Central memory CD4-positive, alpha-beta T cell (primary cell): Measurements from ENCODE around the gene LRIT1.

Experiments used
- DNase-seq: peaks from one replicate; pipeline ENCODE4 v3.0.0; 2022

LRIT1 gene

DNA sequence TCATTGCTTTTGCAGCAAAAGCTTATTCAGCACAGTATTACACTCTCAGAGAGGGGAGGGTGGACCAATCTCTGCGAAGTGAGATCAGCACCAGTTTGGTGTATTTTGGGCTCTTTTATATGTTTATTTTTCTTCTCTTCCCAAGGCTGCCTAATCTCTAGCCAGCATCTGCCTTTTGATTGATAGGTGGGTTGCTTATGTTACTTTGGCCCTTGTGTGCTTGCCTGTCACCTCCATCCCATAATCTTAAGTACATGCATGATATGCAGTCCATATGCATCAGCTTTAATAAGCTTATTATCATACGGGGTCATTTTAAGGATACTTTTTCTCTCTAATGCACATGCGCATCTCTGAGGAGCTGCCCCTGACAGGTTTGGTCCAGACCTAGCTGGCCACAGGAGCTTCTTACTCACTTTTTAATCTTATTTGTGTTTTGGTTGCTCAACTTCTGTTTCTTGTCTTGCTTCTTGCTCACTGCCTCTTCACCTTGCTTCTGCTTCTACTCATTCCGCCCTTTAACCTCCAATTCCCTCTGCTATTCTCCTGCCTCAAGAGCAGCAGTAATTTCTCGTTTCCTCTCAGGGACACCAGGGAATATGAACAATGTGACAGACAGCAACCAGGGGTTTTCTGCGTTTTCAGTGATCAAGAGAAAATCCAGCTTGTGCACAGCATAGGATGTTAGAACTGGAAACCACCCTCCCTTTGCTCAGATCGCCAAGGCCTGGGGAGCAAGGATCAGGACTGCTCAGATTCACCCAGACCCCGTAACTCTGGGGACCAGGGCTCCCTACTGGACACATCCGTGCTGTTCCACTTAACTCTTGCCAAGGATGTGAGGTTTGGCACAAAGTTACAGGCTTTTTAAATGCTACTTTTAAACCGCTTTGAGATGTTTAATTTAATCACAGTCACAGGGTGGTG is 13.5 kb upstream of the LRIT1 start:
- no peak for DNase-seq

DNA sequence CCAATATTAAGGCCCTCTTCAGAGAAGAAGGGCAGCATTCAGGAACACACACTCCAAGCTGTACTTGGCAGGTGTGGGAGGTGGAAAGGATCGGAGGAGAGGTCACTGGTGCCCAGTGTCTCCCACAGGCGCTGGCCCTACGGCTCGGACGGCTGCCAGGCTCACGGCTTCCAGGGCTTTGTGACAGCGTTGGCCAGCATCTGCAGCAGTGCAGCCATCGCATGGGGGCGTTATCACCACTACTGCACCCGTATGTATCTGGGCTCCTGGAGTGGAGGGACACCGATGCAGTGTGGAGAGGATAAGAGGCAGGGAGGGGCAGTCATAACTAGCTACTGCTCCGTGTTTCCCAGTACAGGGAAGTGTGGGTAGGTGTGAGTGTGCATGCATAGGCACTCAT is 7.4 kb upstream of the LRIT1 start:
- DNase-seq: no peak

DNA sequence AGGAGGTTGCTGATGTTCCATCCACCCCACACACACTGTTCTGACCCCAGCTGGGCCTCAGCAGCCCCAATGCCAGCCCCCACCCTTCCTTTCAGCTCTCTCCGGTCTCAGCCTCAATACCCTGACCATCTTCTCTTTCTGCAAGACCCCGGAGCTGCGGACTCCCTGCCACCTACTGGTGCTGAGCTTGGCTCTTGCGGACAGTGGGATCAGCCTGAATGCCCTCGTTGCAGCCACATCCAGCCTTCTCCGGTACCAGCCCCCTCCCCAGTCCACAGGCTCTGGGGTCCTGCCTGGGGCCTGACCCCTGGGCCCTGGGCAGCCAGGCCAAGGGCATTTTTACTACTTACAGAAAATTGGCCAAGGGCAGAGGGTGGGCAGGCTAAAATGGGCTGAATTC is 6.2 kb upstream of the LRIT1 start:
- DNase-seq: no peak

DNA sequence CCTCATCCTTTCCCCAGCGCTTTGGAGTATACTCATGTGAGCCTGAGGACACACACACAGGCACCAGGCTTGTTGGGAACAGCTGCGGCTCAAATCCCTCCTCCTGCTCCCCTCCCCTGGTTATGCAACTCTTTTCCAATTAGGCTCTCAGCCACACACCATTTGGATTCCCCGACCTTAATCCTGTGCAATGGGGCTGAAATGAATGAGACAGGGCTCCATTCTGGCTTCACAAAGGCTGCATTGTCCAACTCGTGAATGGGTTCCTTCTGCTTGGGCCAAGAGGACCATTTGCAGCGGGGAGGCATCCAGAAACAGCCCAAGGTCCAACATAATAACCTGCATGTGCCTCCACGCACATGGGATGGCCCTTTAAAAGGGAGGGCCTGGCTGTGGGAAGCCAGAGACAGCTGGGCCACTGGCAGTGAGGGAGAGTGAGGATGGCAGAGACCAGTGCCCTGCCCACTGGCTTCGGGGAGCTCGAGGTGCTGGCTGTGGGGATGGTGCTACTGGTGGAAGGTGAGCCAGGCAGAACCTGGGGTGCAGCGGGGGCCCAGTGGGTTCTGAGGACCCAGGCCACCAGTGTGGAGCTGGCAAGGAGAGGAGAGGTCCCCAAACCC is 3.4 kb upstream of the LRIT1 start, which contains the start of gene RGR:
Gene RGR (plus strand): TSS at position 403 of the 620 bp plus-strand sequence. CDS start 38 bp downstream, at position 441.
- no peak for DNase-seq

DNA sequence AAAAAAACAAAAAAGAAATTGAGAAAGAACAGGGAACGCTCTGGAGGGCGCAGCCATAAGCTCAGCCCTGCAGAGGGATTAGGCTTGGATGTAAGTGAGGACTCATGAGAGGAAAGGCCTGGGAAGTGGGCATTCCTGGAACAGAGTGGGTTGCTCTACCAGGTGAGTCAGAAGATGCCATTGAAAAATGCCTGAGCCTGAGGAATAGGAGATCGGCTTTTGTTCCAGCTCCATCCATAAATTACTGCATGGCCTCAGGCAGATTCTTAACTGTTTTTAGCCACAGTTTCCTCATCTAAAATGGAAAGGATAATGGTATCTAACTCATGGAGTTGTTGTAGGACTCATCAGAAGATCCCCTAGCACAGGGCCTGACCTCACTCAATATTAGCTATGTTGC is 2.4 kb upstream of the LRIT1 start:
- no peak for DNase-seq

DNA sequence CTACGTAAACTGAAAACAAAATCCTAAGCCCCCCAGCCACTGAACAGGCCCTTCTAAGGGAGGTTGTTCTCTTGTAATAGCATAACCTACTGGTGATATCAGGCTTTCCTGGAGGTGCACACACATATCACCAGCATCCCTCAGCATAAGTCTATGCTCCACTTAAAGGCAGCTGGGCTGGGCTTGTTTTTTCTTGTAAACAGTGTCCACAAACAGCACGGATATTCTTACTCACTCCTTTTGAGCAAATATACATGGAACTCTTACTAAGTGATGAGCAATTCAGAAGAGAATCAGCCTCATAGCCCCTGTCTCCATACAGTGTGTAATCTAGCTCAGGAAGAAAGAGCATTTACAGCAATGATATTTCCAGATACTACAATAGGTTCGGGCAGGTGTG is 2.4 kb downstream of the LRIT1 start:
- DNase-seq: no peak

DNA sequence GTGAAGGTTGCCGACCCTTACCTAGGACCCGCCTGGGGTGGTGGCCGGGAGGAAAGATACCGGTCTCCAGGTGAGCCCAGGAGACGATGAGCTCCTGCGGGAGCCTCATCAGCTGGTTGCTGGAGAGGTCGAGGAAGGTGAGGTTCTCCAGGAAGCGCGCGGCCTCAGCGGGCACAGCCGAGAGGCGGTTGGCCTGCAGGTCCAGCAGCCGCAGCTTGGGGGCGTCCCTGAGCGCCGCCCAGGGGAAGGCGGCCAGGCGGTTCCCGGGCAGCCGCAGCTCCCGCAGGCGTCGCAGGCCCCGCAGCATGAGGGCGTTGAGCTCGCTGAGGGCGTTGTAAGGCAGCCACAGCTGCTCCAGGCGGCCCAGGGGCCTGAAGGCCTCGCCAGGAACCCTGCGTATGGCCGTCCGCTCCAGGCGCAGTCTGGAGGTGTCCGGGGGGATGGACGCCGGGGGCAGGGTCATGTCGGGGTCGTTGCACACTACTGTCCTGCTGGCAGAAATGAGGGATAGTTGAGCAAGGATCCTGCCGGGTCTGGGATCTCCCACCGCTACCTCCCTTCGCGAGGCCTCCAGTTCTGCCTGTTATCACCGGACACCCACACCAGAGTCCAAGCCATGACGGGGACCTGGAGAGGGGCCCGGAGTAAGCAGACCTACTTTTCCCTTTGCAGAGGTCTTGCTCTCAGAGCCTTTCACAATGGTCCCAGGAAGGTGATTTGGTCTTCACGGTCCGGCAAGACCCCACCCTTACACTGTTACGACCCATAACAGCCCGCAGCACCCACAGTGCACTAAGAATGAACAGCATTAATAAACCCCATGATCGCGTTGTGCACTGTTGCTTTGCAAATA is 3.9 kb downstream of the LRIT1 start:
- no peak for DNase-seq

DNA sequence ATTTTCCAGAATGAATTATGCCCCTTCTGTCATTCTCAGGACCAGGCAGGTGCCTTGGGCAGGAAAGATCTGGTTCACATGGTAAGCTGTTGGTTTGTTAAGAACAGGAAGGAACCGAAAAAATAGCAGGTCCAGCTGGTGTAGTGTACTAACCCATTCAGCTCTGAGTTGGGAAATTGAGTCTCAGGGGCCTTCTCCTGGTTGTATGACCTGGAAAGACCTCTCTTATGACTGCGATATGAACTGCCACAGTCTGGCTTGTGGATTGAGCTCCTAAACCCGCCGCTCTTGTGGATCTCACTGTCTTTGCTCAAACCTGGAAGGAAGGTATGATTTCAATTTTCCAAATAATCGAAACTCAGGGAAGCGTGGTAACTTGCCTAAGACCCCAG is 4.5 kb downstream of the LRIT1 start:
- no peak for DNase-seq

DNA sequence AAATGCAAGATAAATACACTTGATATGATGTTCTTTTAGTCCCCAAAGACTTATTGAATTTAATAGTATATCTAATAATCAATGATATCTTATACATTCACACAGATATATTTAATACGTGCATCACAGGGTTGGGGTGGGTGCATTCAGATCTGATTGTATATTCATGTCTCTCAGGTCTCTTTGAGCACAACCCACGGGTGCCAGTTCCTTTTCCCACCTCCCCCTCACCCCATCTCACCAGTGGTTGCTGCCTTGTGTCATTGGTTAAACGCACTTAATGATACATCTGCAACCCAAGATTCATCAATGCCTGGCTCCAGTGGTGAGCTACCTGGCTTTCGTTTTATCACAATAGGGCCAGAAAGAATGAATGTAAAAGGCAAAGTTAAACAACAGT is 6.2 kb downstream of the LRIT1 start:
- no peak for DNase-seq

DNA sequence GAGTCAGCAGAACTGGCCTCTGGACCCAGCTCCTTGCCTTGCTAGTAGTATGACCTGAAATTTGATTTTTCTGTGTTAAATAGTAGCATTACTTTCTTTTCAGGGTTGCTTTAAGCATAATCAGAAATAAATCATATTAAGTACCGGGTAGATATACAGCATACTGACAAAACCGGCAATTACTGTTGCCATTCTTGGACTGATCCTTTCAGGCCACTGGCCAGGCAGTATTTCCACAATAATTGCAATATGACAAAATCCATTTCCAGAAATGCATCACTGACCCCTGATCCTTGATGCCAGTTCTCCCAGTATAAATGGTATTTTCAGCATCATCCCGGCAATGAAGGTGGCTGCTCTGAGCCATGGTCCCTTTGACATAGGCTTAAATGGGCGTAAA is 6.9 kb downstream of the LRIT1 start:
- no peak for DNase-seq

DNA sequence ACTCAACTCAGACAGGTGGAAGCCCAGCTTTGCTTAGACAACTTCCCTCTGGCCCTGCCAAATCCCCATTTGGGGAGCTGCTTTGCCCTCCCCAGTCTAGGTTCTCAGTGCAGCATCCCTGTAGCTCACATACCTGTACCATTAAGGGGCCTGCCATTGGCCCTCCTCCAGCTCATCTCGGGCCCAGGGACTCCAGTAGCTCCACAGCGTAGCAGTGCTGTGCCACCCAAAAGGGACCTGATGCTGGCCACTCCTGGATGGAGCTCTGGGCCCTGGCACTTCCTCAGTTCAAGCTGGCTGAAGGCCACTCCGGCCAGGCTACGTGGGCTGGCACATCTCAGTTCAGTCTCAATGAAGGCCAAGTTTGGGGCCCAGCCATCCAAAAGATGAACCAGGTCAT is 7.4 kb downstream of the LRIT1 start:
- DNase-seq: no peak

DNA sequence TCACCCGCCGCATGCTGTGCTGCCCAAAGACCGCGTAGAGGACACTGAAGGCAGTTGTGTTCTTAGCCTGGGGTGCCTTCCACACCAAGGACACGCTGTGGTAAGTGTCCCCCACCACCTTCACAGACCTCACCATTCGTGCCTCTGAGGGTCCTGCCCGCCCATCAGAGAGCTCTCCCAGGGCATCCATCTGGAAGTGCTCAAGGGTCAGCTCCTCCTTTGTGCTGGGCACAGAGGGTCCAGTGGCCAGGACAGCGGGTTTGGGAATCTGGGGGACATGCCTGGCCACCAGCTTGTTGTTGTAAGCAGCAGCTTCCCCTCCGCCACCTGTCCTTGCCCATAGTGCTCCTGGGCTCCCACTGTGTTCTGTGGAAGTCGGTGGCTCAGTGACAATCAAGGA is 9.0 kb downstream of the LRIT1 start:
- DNase-seq: no peak

DNA sequence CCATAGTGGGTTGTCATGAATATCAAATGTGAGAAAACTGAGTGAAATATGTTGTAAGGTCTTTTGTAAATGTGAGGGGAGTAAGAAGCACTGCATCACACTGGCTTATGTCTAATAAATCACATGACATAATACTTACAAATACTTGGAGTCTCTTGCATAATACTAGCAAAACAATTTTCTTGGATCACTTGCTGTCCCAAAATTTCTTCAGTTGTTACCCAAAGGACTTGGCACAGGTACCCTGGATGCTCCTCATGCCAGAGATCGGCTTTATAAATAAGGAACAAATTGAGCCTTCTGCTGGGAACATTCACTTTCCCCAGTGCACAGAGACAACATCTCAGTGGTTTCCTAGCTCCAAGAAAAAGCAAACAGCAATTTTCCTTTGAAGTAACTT is 11.0 kb downstream of the LRIT1 start:
- no peak for DNase-seq

DNA sequence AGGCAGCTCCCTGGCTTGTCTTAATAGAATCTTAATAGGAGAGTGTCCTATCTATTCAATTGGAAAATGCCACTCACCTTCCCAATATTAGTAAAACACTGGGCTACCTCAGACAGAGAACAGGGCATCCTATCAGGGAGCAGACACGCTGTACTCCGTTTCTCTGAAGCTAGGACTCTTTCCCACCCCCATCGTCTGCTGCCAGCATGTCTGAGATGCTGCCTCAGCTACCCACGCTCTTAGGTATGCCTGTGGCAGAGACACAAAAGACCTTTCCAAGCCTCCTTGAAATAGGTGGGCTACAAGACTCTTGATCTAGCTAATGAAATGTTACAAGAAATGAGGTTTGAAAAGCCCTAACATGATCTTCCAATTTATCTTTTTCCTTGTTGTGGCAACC is 13.5 kb downstream of the LRIT1 start:
- DNase-seq: no peak

DNA sequence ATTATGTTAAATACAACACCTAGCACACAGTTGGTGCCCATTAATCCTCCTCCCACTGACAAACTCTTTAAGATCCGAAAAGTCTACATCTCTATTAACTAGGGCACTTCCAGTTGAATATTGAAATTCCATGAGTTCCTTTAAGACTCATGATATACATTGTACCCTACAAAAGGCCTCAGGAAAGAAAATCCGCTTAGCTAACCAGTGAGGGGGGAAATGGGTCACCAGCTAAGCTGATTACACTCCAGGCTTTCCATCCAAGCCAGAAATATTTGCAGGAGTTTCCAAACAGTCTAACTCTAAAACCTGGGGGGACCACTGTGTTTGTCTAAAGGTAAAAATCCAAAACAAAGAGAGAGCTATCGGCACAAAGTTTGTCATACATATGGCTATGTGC is 14.7 kb downstream of the LRIT1 start:
- DNase-seq: no peak

DNA sequence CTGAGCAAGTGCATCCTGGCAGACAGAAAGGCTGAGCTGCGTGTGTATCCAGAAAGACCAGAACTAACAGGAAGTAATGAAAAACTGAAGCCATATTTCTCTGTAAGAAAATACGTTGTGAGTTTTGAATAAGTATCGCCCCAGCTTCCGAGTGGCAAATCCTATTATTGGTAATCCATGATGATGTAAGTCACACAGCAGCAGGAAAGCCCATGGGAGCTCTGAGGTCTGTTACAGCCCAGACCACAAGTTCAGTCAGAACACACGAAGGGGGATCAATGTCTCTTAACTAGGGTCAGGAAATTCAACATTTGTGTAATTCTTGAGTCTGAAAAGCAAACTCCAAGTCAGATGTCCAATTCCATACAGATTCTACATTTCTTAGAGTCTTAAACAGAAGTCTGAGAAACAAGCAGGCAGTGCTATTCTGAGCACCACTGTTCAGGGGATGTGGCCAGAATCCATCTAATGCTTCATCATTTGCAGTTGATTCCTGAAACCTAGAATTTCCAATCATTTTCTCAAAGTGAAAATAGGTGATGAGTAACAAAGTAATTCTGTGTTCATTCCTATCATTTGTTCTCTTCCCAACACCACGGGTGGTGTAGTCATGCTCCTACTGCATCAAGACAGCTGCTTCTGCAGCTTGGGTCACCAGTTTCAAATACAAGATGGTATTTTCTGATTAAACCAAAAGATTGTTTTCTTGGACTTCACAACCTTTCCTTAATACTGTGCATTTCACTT is 15.7 kb downstream of the LRIT1 start, which contains the start of gene LRIT2:
Gene LRIT2 (minus strand): TSS at position 118 of the 747 bp plus-strand sequence. CDS start 24 bp downstream, at position 94.
- no peak for DNase-seq

DNA sequence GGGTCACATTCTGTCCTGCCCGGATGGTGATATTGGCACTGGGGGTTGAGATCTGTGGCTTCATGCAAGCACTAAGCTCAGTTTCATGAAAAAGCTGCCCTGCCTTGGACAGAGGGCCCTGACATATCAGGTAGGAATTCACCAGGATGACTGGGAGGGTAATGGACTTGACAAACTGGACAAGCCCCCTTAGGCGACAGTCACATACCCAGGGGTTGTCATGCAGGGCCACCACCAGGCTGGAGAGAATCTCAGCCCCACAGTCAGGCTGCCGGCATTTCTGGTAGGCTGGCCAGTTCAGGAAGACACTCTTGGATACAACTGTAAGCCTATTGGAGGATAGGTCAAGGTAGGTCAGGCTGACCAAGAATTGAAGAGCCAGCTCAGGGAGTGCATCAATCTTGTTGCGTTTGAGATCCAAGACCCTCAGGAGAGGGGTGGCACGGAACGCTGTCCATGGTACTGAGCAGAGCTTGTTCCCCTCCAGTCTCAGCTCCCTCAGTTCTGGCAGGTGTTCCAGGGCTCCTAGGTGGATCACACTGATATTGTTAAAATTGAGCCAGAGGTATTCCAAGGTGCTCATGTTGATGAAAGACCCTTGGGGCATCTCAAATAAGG is 16.8 kb downstream of the LRIT1 start:
- no peak for DNase-seq

DNA sequence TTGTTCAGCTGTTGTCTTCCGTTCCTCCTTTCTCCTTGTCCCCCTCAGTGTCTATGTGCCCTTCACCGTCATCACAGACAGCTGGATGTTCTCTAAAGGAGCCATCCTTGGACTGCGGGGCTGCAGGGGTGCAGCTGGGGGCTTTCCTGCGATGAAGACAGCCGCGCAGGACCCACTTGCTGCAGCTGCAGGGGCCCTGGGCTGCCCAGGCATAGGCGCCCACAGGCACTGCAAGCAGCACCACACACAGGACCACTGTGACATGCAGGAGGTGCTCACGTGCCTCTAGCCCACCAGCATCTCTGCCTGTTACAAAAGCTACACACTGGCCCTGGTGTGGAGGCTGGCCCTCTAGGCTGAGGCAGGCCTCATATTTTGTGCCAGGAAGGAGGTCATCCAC is 19.4 kb downstream of the LRIT1 start:
- no peak for DNase-seq

DNA sequence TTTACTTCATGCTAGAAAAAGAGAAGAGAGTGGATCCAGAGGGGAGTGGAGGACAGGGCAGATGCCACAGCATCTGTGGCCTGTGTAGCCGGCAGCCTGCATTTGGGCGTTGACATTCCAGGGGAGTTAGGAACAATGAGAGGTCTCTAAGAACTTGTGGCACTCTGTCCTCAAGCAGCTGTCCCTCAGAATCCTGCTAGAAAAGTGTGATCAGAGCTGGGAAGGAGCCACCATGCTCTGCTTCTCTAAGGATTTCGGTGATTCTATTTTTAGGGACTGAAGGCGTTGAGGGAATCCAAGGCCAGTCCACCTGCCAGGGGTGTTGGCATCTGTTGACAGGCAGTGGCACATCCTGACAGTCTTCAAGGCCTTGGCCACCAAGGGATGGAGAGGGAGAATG is 23.6 kb downstream of the LRIT1 start:
- DNase-seq: no peak

DNA sequence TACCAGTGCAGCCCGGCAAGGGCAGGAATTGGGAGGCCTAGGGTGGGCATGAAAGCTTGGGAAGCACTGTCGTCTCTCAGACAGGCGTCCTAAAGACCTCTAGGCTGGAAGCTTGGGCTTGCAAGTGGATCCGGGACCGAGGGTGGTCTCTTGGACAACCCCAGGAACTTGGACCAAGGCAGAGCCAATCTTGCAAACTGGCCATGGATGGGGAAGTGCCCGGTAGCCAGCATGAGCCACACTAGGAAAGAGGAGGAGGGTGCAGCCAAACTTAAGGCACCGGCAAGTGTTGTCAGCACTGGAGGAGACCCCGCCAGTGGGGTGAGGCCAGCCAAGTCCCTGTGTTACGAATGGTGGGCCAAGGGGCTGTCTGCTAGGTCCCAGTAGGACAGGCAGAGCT is 24.5 kb downstream of the LRIT1 start:
- no peak for DNase-seq

DNA sequence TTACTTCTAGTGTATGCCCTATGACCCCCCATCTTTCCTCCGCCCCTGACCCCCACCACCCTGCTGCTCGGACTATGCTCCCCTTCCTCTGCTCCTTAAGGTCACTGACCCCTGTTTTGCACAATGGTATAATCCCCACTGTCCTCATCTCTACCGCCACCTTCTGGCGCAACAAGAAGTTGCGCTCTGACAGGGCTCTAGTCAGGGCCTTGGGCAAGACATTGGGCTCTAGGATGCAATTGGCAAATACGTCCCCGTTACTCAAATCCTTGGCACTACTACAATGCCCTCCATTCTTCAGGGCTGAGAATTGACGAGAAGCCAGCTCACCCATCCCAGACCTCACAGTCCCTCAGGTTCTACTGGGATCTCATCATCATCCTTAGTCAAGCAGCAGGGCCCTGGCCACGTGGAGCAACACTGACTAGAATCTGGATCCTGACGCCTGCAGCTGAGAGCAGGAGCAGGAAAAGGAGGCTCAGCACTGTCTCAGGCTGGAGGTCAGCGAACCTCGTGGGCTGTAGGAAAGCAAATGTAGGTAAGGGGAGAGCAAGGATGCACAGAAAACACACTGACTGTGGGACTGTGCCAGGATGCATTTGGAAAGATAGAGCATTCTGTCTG is 26.6 kb downstream of the LRIT1 start:
- DNase-seq: no peak
